ENCODE data around the gene C11orf24. TPM values are rescaled to one million over a fixed set of nuclear protein-coding genes. Genes with fewer than 3 reads are reported as not detected.

The C11orf24 gene
- total and polyA plus RNA-seq, 10 of the 15 experiments (the other 5 are each of a cell fraction or from before 2014, with no cell fraction given) = 4.3 to 104 (median 41.4) TPM

GRCh38 chr11:68259122-68259959, 12.4 kb downstream of the C11orf24 start:
- Histone ChIP-seq H3K36me3 (ENCODE audit: control insufficient read depth in 2 of 2, insufficient read depth in 2 of 2, low read length in 1 of 2) (peaks cover 10 to 23% of the 10 kb centered on the region in 2 experiments; a peak in 3 of 4 replicates), H2AFZ (ENCODE audit: control insufficient read depth, low read depth, low read length) (no peak overlapping the region), H3K27ac (ENCODE audit: control insufficient read depth, insufficient read depth) (no peak overlapping the region), H3K79me2 (ENCODE audit: control insufficient read depth, insufficient read depth, low read length) (no peaks in the 10 kb centered on the region), H3K9ac (ENCODE audit: control insufficient read depth, insufficient read depth, low read length) (no peak overlapping the region), H3K9me3 (replicated peaks; ENCODE audit: control insufficient read depth, insufficient read depth, low read length) (no peaks in the 10 kb centered on the region), H3K27me3 (replicated peaks in 1 of 2; ENCODE audit: control insufficient read depth in 2 of 2, insufficient read depth in 2 of 2, low read length in 1 of 2) (no peaks in the 10 kb centered on the region; a peak in 1 of 4 replicates), H3K4me1 (ENCODE audit: control insufficient read depth, insufficient read depth, low read length) (peaks cover 4% of the 10 kb centered on the region), H3K4me2 (ENCODE audit: control insufficient read depth, insufficient read depth) (no peak overlapping the region), H4K20me1 (ENCODE audit: control insufficient read depth, insufficient read depth) (no peaks in the 10 kb centered on the region), H3K4me3 (no peak overlapping the region)
- FAIRE-seq (no peak), DNase-seq (ENCODE audit: low read depth, low spot score) (no peak), ATAC-seq (no peak)
- ChIA-PET RAD21 (ENCODE audit: unreplicated experiment) (interaction anchor here (1.0 to 5.9 kb wide), 8 partner anchors 7 to 122 kb away, joined by 3 to 186 read pairs (median 12); partner anchors contain the start of gene C11orf24), SMC1A (ENCODE audit: uncharacterized antibody, unreplicated experiment) (interaction anchor here (0.6 to 6.0 kb wide), 8 partner anchors 7 to 111 kb away, joined by 3 to 134 read pairs (median 9); partner anchors contain the start of gene C11orf24), POLR2A (no interaction called here), CTCF (interaction anchor here (0.6 to 14.0 kb wide), 6 partner anchors 7 to 139 kb away, joined by 3 to 365 read pairs (median 20); partner anchors contain the start of gene C11orf24)
- no TSS peak for BruUV-seq (replicated peaks)
- WGBS (ENCODE audit: insufficient coverage, insufficient replicate concordance, low lambda C conversion rate, missing lambda C conversion rate) = 88% methylated on average over 15 of the region's 15 CpGs
- in situ Hi-C loops (cut with MboI) = loop anchor here (5.0 kb wide), 2 partner anchors 38 to 123 kb away; no protein-coding TSS in a partner anchor
- intact Hi-C loops (cut with micrococcal nuclease; ENCODE audit: unreplicated experiment) = no loop called here
- peak; percentile 52; the same call in 1 of the 2 replicates for TF ChIP-seq POLR2A (IDR thresholded peaks at IDR 0.05; ENCODE audit: low read depth, low read length)
- TF ChIP-seq JUNB (IDR thresholded peaks at IDR 0.05) = no peak
- no peak for TF ChIP-seq USF1 (IDR thresholded peaks at IDR 0.05; ENCODE audit: borderline replicate concordance, extremely low read length, insufficient read depth, low read depth, low read length)
- no peak for TF ChIP-seq CREB1 (IDR thresholded peaks at IDR 0.05; ENCODE audit: low read depth)
- no peak for TF ChIP-seq JUND (IDR thresholded peaks at IDR 0.05; ENCODE audit: low read depth, low read length)
- TF ChIP-seq EED (IDR thresholded peaks at IDR 0.05; ENCODE audit: low read depth) = no peak
- TF ChIP-seq MTA3 (IDR thresholded peaks at IDR 0.05; ENCODE audit: borderline replicate concordance, low read length) = no peak
- no peak for TF ChIP-seq RCOR1 (conservative IDR thresholded peaks at IDR 0.05; ENCODE audit: low read depth, low read length)
